ENCODE measurements around the gene GABRB2.

DNA sequence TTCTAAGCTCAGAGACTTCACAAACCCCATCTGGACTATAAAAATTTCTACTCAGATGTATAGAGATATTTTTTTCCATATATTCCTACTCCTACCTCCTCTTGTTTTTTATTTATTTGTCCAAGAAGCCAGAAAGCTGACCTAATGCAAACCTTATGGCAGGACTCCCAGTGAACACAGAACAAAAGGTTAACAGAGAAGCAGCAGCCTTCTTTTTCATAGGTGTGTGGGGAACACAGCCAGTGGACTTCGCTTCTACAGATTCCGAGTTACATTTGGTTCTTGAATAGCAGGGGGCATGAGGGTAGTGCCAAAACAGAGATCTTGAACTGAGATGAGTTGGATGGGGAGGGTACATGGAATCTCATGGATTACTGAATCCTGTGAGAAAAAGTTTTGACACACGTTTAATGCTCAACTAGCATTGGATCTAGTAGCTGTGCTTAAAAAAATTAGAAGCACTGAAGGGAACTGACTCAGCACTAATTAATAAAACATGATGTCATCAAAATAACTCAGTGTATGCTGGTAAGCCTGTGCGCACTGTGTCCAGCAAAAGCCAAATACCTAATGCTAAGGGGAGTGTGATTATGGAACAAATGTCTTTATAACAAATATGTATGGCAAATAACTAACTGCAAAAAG is 240.1 kb downstream of the GABRB2 start:
- TF ChIP-seq, protein P1, sequence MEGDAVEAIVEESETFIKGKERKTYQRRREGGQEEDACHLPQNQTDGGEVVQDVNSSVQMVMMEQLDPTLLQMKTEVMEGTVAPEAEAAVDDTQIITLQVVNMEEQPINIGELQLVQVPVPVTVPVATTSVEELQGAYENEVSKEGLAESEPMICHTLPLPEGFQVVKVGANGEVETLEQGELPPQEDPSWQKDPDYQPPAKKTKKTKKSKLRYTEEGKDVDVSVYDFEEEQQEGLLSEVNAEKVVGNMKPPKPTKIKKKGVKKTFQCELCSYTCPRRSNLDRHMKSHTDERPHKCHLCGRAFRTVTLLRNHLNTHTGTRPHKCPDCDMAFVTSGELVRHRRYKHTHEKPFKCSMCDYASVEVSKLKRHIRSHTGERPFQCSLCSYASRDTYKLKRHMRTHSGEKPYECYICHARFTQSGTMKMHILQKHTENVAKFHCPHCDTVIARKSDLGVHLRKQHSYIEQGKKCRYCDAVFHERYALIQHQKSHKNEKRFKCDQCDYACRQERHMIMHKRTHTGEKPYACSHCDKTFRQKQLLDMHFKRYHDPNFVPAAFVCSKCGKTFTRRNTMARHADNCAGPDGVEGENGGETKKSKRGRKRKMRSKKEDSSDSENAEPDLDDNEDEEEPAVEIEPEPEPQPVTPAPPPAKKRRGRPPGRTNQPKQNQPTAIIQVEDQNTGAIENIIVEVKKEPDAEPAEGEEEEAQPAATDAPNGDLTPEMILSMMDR (IDR thresholded peaks at IDR 0.05; ENCODE audit: borderline replicate concordance, extremely low read depth, low read length, poor library complexity, severe bottlenecking) = no peak
- TF ChIP-seq EZH2 (IDR thresholded peaks at IDR 0.05; ENCODE audit: borderline replicate concordance, low read depth, low read length, severe bottlenecking) = no peak
